Neuronal stem cell (in vitro differentiated cells): ENCODE results near the gene RDH8.
"Not testable (repeated sequence)": the region's sequence is repeated elsewhere in the genome, so short reads cannot be mapped to it uniquely, and the experiment has no call there.

ENCODE experiments used
- DNase-seq: peaks from one replicate; pipeline ENCODE4 v3.0.0-alpha.2; 2013; ENCODE audit warnings: low spot score
- H2AFZ ChIP-seq: one replicate; pipeline ENCODE4 v1.6.1; 2013; ENCODE audit warnings: mild to moderate bottlenecking, low read length, inconsistent platforms
- H2AK5ac ChIP-seq: 2 replicates; pipeline ENCODE4 v1.6.1; 2013; ENCODE audit warnings: low read depth, mild to moderate bottlenecking, inconsistent platforms, low read length, moderate library complexity, mixed read lengths
- H2BK120ac ChIP-seq: 2 replicates; pipeline ENCODE4 v1.6.1; 2013; ENCODE audit warnings: low read depth, mild to moderate bottlenecking, inconsistent platforms, low read length, moderate library complexity, mixed read lengths
- H2BK12ac ChIP-seq: one replicate; pipeline ENCODE4 v1.6.1; 2013; ENCODE audit warnings: low read length, inconsistent platforms
- H2BK15ac ChIP-seq: 2 replicates; pipeline ENCODE4 v1.6.1; 2013; ENCODE audit warnings: mild to moderate bottlenecking, low read length, inconsistent platforms, mixed read lengths
- H2BK5ac ChIP-seq: one replicate; pipeline ENCODE4 v1.6.1; 2013; ENCODE audit warnings: inconsistent platforms, mild to moderate bottlenecking, low read length, moderate library complexity
- H3K14ac ChIP-seq: one replicate; pipeline ENCODE4 v1.6.1; 2013; ENCODE audit warnings: low read length, inconsistent platforms
- H3K18ac ChIP-seq: 2 replicates; pipeline ENCODE4 v1.6.1; 2013; ENCODE audit warnings: low read length, inconsistent platforms
- H3K23ac ChIP-seq: 2 replicates; pipeline ENCODE4 v1.6.1; 2013; ENCODE audit warnings: low read depth, mild to moderate bottlenecking, mixed read lengths, low read length, inconsistent platforms; ENCODE audit not compliant: poor library complexity
- H3K27ac ChIP-seq: replicated peaks from 3 replicates; pipeline ENCODE4 v1.5.1; 2013; ENCODE audit warnings: low read length, inconsistent platforms
- H3K27me3 ChIP-seq, 3 experiments: 2 replicates each; pipeline ENCODE4 v1.6.1; 2013; ENCODE audit warnings: low read length in 3 of 3, mild to moderate bottlenecking in 2 of 3, inconsistent platforms in 1 of 3, low read depth in 1 of 3, mixed read lengths in 1 of 3, moderate library complexity in 1 of 3; ENCODE audit not compliant: control insufficient read depth in 3 of 3, insufficient read depth in 3 of 3
- H3K36me3 ChIP-seq, 2 donors: replicated peaks in 1 of 2; 2 replicates each; pipeline ENCODE4 v1.6.1; 2013; ENCODE audit warnings: low read length in 2 of 2; ENCODE audit not compliant: control insufficient read depth in 2 of 2, insufficient read depth in 2 of 2
- H3K4ac ChIP-seq: 2 replicates; pipeline ENCODE4 v1.6.1; 2013; ENCODE audit warnings: inconsistent platforms, mild to moderate bottlenecking, low read length, moderate library complexity
- H3K4me1 ChIP-seq, 2 donors: 1 replicate in 1 of 2; 2 replicates in 1 of 2; pipeline ENCODE4 v1.6.1; 2013; ENCODE audit warnings: low read length in 2 of 2, low read depth in 1 of 2; ENCODE audit not compliant: control insufficient read depth in 2 of 2, insufficient read depth in 1 of 2
- H3K4me2 ChIP-seq: one replicate; pipeline ENCODE4 v1.6.1; 2013; ENCODE audit warnings: mild to moderate bottlenecking, low read length, inconsistent platforms; ENCODE audit not compliant: insufficient read depth, poor library complexity, severe bottlenecking
- H3K4me3 ChIP-seq, 2 donors: 2 replicates each; pipeline ENCODE4 v1.5.1; 2013; ENCODE audit warnings: low read length in 2 of 2, mild to moderate bottlenecking in 2 of 2, inconsistent platforms in 1 of 2, moderate library complexity in 1 of 2
- H3K79me1 ChIP-seq: one replicate; pipeline ENCODE4 v1.6.1; 2013; ENCODE audit warnings: low read depth, mild to moderate bottlenecking, inconsistent platforms, low read length, moderate library complexity
- H3K9ac ChIP-seq: one replicate; pipeline ENCODE4 v1.6.1; 2013; ENCODE audit warnings: mild to moderate bottlenecking, low read depth, low read length, inconsistent platforms; ENCODE audit not compliant: poor library complexity
- H3K9me3 ChIP-seq, 2 donors: replicated peaks in 1 of 2; 2 replicates each; pipeline versions ENCODE3 to v1.6.1; 2013; ENCODE audit warnings: low read length in 2 of 2, mild to moderate bottlenecking in 2 of 2, inconsistent platforms in 1 of 2, low read depth in 1 of 2, mixed read lengths in 1 of 2, moderate library complexity in 1 of 2; ENCODE audit not compliant: control insufficient read depth in 2 of 2, insufficient read depth in 1 of 2
- H4K8ac ChIP-seq: one replicate; pipeline ENCODE4 v1.6.1; 2013; ENCODE audit warnings: low read depth, mild to moderate bottlenecking, inconsistent platforms, low read length, moderate library complexity
- H4K91ac ChIP-seq: one replicate; pipeline ENCODE4 v1.6.1; 2013; ENCODE audit warnings: low read length, low read depth, mild to moderate bottlenecking, inconsistent platforms; ENCODE audit not compliant: poor library complexity
- WGBS, 2 donors: extraction: QIAGEN DNeasy Blood & Tissue Kit; methylation state at CpG; one replicate each; pipeline ENCODE4 v1.1.7; 2013; ENCODE audit warnings: missing lambda C conversion rate in 2 of 2, mixed read lengths in 1 of 2; ENCODE audit not compliant: insufficient read length in 2 of 2, insufficient replicate concordance in 1 of 2; ENCODE audit errors: extremely low coverage in 2 of 2; 5-methylcytosine and 5-hydroxymethylcytosine counted together

Gene RDH8

GRCh38 chr19:10023096-10023495, 9.8 kb downstream of the RDH8 start:
- not testable (repeated sequence) for H3K79me1 ChIP-seq, H2BK120ac ChIP-seq, H3K27me3 ChIP-seq, H3K9me3 ChIP-seq, H4K8ac ChIP-seq, H2BK12ac ChIP-seq, H3K9ac ChIP-seq, H2AFZ ChIP-seq, DNase-seq, H3K14ac ChIP-seq, H3K4me3 ChIP-seq, H3K23ac ChIP-seq, H4K91ac ChIP-seq, H2AK5ac ChIP-seq, H3K27ac ChIP-seq, H3K4me2 ChIP-seq, H3K18ac ChIP-seq, H2BK5ac ChIP-seq, H3K4ac ChIP-seq, H3K4me1 ChIP-seq, H2BK15ac ChIP-seq, H3K36me3 ChIP-seq
- WGBS, 2 donors: no CpG with 5 or more reads among the region's 5 CpGs

DNA sequence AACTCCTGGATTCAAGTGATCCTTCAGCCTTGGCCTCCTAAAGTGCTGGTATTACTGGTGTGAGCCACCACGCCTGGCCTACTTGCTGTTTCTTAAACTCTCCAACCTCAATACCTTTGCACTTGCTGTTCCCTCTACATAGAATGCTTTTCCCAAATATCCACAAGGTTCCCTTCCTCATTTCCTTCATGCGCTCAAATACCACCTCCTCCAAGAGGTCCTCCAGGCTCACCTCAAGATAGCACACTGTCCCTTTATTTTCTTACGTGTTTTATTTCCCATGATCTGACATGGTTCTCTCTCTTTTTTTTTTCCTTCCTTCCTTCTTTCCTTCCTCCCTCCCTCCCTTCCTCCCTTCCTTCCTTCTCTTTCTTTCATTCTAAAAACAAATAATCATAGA, 13.5 kb downstream of the RDH8 start:
- H3K14ac ChIP-seq: no peak overlapping the region
- no peak overlapping the region for H2AK5ac ChIP-seq
- H3K36me3 ChIP-seq: no peaks in the 10 kb centered on the region
- no peak overlapping the region for H4K8ac ChIP-seq
- peaks cover 0 to 43% (median 3%) of the 10 kb centered on the region in 3 experiments for H3K27me3 ChIP-seq
- no peak overlapping the region for H2AFZ ChIP-seq
- no peak overlapping the region for H3K4ac ChIP-seq
- no peak overlapping the region for H4K91ac ChIP-seq
- no peak overlapping the region for H3K18ac ChIP-seq
- H2BK120ac ChIP-seq: no peak overlapping the region
- no peak overlapping the region for H3K4me2 ChIP-seq
- peaks cover 0 to 4% of the 10 kb centered on the region in 2 donors for H3K4me1 ChIP-seq
- no peak overlapping the region for H3K27ac ChIP-seq
- no peak overlapping the region for H3K9ac ChIP-seq
- no peak for DNase-seq
- no peak overlapping the region for H2BK5ac ChIP-seq
- no peaks in the 10 kb centered on the region for H3K9me3 ChIP-seq
- no peak overlapping the region for H3K23ac ChIP-seq
- no peak overlapping the region for H3K4me3 ChIP-seq
- H2BK12ac ChIP-seq: no peak overlapping the region
- no peak overlapping the region for H2BK15ac ChIP-seq
- no CpG with 5 or more reads among the region's 3 CpGs for WGBS, 2 donors
- H3K79me1 ChIP-seq: no peaks in the 10 kb centered on the region

GRCh38 chr19:10027158-10027997, 14.1 kb downstream of the RDH8 start:
- no peak overlapping the region for H3K14ac ChIP-seq
- H3K4me3 ChIP-seq: peak overlapping the region in 1 of 2 donors; percentile 8
- peak overlapping the region; percentile 78 for H2AFZ ChIP-seq
- H3K9me3 ChIP-seq: no peaks in the 10 kb centered on the region
- H3K9ac ChIP-seq: no peak overlapping the region
- H3K4me2 ChIP-seq: no peak overlapping the region
- H3K79me1 ChIP-seq: no peaks in the 10 kb centered on the region
- peak overlapping the region; percentile 29 for H3K23ac ChIP-seq
- H2AK5ac ChIP-seq: no peak overlapping the region
- peak overlapping the region; percentile 12 for H3K18ac ChIP-seq
- H3K27ac ChIP-seq: no peak overlapping the region
- no peak overlapping the region for H2BK5ac ChIP-seq
- peaks cover 0 to 4% of the 10 kb centered on the region in 2 donors for H3K4me1 ChIP-seq
- no peak overlapping the region for H2BK120ac ChIP-seq
- H3K27me3 ChIP-seq: peaks cover 0 to 47% (median 3%) of the 10 kb centered on the region in 3 experiments
- H2BK12ac ChIP-seq: no peak overlapping the region
- no peak overlapping the region for H4K8ac ChIP-seq
- DNase-seq: peak; percentile 91
- no peak overlapping the region for H3K4ac ChIP-seq
- no peaks in the 10 kb centered on the region for H3K36me3 ChIP-seq
- no peak overlapping the region for H2BK15ac ChIP-seq
- no peak overlapping the region for H4K91ac ChIP-seq
- no CpG with 5 or more reads among the region's 29 CpGs for WGBS, 2 donors

DNA sequence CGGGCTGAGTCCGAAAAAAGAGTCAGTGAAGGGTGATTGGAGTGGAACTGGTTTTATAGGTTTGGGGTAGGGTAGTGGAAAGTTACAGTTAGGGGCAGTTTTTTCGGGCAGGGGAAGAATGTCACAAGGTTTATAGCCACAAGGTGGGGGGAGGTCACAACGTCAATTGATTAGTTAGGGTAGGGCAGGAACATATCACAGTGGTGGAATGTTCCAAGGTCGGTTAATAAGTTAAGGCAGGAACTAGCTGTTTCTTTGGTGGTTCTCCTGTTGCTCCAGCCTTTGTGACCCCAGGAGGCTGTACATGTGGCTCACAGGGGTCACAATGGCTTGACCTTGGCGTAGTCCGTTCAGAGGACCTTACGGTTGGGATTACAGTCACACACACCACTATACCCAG, 20.3 kb downstream of the RDH8 start:
- H3K4ac ChIP-seq: no peak overlapping the region
- H3K4me1 ChIP-seq: no peaks in the 10 kb centered on the region
- no peak overlapping the region for H2BK5ac ChIP-seq
- no peak overlapping the region for H2BK120ac ChIP-seq
- no peak overlapping the region for H3K9ac ChIP-seq
- H4K91ac ChIP-seq: no peak overlapping the region
- H3K27ac ChIP-seq: no peak overlapping the region
- H3K9me3 ChIP-seq: peaks cover 0 to 2% of the 10 kb centered on the region in 2 donors
- no peak overlapping the region for H3K23ac ChIP-seq
- DNase-seq: no peak
- no peaks in the 10 kb centered on the region for H3K79me1 ChIP-seq
- no peak overlapping the region for H3K4me3 ChIP-seq
- no peak overlapping the region for H3K4me2 ChIP-seq
- H3K36me3 ChIP-seq: no peaks in the 10 kb centered on the region
- peaks cover 0 to 72% (median 2%) of the 10 kb centered on the region in 3 experiments for H3K27me3 ChIP-seq
- WGBS, 2 donors: no CpG with 5 or more reads among the region's 8 CpGs
- no peak overlapping the region for H3K18ac ChIP-seq
- no peak overlapping the region for H2AFZ ChIP-seq
- H3K14ac ChIP-seq: no peak overlapping the region
- no peak overlapping the region for H2BK15ac ChIP-seq
- H2BK12ac ChIP-seq: no peak overlapping the region
- H4K8ac ChIP-seq: no peak overlapping the region
- H2AK5ac ChIP-seq: no peak overlapping the region
